ENCODE results near the gene NTRK2.
"Not testable (repeated sequence)": the region's sequence is repeated elsewhere in the genome, so short reads cannot be mapped to it uniquely, and the experiment has no call there.

NTRK2 gene

DNA sequence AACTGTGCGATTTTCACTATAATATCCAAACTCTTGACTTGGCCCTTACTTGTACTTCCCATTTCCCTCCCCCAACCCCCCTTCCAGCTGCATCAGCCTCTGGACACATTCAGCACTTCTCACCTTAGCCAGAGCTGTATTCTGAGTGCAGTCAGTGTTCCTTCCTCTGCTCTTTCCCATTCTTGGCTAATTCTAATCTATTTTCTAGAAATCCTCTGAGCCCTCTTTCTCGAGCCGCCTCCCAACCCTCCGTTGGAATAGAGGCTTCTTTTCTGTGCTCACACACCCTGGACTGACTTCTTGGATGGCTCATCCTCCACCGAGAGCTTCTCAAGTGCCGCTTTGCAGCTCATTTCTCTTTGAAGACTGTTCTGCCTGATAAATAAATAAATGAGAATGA lies 188.8 kb downstream of the NTRK2 start:
- no peak for DNase-seq

DNA sequence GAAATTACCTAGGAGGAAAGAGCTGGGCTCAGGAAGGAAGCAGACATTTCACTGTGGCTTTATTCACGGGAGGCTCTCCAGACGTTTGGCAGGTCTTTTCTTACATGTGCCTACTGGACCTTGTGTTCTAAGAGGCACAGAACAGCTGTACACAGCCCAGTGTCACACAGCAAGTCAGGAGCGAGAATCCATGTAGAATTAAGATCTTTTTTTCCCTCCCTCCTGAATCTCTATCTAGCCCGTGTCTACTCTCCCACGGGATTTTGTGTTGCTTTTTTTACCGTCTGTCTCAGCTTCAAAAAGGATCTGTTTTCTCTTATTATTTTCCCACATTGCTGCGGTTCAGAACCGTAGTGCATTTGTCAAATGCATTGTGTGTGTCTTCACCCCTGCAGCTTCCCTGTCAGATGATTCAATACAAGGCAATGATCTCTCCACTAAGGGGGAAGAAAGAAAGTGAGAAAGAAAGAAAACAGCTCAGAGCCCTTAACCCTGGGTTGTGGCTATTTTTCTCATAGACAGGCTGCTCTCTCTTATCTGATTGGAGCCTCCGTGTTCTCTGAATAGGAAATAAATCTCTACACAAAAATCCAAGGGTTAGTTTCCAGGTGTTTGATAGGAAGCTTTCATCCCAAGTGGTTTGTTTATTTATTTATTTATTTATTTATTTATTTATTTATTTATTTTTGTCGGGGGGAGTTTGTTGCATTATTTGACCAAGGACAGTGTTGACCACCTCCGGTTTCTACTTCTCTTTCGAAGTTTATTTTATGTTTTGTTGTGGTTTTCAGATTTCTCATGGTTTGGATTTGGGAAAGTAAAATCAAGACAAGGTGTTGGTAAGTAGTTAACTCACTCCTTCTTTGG lies 191.0 kb downstream of the NTRK2 start:
- no peak for DNase-seq

GRCh38 chr9:84861455-84861854 lies 191.9 kb downstream of the NTRK2 start:
- no peak for DNase-seq

DNA sequence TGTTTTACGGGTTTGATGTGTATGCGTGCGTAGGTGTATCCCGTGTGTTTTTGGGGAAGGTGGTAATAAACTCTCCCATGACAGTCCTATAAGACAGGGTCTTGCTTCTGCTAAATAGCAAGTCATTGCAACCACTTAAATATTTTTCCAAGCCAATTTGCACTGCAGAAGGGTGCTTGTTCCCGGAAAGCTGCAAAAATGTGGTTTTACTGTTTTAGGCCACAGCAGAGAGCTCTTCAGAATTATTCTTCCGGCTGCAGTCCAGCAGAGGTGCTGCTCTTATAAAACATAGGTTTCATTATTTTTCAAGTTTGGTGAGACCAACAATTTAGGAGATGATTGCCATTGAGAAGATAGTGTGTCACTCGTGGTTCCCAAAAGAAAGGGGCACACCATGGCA lies 192.8 kb downstream of the NTRK2 start:
- no peak for DNase-seq

GRCh38 chr9:84862810-84863287 lies 193.3 kb downstream of the NTRK2 start:
- DNase-seq, result no peak

DNA sequence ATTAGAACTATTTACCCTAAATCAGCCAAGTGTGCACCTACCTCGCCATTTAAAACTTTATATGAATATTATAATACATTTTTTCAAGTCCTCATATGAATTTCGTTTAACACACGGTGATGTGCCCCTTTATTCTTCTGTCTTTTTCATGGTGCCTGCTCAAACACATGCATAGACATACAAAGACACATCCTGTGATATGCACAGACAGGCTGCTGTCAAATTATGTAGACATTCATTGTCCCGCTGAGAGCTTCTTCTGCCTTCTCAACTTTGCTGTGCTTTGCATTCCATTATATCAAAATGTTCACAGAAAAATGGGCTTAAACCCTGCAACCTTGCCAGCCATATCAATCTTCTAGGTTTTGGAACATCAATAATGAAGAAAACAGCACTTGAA lies 193.8 kb downstream of the NTRK2 start:
- no peak for DNase-seq

DNA sequence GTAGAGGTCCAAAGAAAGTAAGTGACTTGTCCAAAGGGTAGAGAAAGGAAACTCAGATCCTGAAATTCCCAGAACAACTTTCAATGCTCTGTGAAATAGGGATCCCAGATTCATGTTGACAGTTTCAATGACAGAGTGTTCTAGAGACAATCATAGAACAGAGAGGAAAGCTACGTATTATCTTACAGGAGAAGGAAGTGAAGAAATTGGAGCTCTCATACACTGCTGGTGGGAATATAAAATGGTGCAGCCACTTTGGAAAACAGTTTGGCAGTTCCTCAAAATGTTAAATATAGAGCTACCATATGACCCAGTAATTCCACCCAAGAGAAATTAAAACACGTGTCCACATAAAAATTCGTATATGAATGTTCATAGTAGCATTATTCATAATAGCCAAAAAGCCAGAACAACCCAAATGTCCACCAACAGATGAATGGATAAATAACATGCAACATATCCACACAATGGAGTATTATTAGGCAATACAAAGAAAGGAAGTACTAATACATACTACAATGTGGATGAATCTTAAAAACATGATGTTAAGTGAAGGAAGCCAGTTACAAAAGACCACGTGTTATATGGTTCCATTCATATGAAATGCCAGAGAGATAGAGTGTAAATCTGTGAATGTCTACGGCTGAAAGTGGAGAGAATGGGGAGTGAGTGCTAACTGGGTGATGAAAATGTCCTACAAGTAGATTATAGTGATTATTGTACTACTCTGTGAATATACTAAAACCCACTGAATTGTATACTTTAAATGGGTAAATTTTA lies 197.1 kb downstream of the NTRK2 start:
- DNase-seq, result no peak

- no peak for DNase-seq
Observed at GRCh38 chr9:84867186-84867585, 197.7 kb downstream of the NTRK2 start.

- no peak for DNase-seq
Observed at GRCh38 chr9:84869091-84869490, 199.6 kb downstream of the NTRK2 start.

GRCh38 chr9:84871983-84872382 lies 202.5 kb downstream of the NTRK2 start:
- DNase-seq, result no peak

- no peak for DNase-seq
Observed at GRCh38 chr9:84874022-84874421, 204.5 kb downstream of the NTRK2 start.

DNA sequence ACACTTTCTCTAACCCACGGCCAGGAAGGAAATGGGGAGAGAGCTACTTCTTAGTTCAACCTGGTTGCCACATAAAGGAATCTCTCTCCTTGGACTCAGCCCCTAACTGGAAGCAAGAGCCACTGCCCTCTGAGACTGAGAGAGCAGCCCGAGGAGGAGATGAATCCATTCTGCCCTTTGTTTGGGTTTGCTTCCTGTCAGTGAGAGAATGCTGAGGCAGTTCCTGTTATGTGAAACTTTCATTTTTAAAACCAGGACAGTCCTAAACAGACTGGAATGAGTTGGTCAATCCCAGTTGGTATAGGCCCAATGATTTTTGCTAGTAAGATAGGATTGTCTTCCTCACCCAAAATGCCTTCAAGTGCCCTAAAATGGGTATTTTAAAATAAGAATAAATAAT lies 205.1 kb downstream of the NTRK2 start:
- no peak for DNase-seq

DNA sequence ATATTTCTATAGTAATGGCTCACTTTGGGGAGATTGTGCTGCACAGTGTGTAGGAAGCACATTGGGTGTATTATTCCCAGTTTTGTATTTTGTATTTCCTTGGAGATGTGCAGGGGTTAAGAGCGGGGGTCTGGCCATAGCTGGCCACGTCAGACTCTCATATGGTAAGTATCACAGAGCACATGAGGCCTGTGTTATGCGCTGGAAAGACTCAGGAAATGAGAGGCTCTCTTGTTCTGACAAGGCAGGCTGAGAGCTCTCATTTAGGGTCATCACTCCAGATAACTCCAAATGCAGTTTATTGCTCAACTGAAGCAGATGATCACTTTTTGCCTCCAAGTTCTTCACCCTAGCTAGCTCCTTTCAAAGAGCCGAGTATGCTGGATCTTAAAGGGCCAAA lies 205.7 kb downstream of the NTRK2 start:
- DNase-seq, result no peak

GRCh38 chr9:84879631-84880030 lies 210.1 kb downstream of the NTRK2 start:
- DNase-seq, result no peak

DNA sequence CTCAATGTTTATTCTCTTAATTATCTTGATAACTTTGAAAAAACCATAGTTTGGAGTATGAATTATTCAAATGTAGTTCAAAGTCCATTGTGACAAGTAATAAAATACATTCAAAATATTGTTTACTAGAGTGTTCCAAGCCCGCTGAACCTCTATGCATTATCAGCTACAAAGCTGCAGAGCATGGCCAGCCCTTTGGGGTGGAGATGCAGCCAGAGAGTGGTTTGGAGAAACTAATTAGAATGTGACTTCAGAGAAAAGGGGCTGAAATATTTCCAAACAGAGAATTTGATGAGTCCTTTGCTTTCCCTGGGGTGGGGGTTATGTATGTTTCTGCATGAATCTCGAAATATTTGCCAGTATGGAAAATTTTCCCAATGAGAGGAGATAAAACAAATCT lies 211.3 kb downstream of the NTRK2 start:
- DNase-seq, result no peak

- DNase-seq, result no peak
Observed at GRCh38 chr9:84886866-84887265, 217.3 kb downstream of the NTRK2 start.

GRCh38 chr9:84891924-84892323 lies 222.4 kb downstream of the NTRK2 start:
- no peak for DNase-seq

DNA sequence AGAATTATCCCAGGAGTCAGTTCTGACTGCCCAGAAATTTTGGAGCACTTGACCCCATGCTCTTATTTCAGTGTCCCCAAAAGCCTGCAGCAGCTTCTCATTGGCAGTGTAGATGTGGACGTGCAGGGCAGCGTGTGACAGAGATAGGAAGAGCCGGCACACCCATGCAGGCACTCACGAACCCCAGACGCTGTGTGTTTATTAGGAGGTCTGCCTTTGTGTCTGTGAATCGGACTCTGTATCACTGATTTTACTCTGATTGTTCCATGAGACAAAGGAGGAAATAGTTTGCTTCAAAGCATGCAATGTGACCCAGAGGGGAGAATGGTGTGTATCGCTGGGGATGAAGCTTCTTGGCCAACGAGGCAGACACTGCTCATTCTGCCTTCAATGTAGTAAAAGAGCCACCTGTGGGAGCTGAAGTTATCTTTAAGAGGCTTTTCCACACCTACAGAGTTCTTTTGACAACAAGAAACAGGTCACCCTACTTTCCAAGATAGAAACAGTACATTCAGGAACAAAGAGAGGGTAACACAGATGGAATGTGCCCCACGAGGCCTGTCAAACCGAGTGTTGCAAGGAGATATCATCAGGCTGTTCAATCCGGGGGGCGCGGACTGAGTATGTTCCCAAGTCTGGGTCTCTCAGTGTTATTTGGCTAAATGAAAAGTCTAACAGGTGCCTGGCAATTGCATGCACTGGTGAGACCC lies 224.0 kb downstream of the NTRK2 start:
- no peak for DNase-seq

GRCh38 chr9:84894859-84895258 lies 225.3 kb downstream of the NTRK2 start:
- DNase-seq, result no peak

GRCh38 chr9:84897362-84898094 lies 228.0 kb downstream of the NTRK2 start:
- DNase-seq, result no peak

DNA sequence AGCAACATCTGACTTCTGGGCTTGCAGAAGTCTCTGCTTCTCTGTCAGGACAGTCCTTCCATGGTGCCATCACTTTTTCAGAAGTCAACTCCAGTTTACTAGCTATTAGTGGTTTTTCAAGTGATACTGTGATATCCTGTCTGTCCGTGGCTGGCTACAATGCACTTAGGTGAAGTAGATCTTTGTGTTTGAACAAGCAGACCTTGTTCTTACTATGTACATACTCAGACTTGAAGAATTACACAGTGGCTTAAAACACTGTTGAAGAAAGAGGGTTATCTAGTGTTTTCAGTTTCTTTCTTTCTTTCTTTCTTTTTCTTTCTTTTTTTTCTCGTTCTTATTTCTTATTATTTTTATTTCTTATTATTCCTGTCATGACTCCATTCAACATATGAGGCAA lies 228.7 kb downstream of the NTRK2 start:
- no peak for DNase-seq

DNA sequence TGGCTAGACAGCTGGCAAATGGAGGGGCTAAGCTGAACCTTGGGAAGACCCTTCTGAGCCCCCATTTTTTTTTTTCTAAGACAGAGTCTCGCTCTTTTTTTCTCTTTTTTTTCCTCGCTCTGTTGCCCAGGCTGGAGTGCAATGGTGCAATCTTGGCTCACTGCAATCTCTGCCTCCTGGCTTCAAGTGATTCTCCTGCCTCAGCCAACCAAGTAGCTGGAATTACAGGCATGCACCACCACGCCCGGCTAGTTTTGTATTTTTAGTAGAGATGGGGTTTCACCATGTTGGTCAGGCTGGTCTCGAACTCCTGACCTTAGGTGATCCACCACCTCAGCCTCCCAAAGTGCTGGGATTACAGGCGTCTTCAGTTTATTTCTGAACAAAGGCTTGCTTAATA lies 229.1 kb downstream of the NTRK2 start:
- not testable (repeated sequence) for DNase-seq

DNA sequence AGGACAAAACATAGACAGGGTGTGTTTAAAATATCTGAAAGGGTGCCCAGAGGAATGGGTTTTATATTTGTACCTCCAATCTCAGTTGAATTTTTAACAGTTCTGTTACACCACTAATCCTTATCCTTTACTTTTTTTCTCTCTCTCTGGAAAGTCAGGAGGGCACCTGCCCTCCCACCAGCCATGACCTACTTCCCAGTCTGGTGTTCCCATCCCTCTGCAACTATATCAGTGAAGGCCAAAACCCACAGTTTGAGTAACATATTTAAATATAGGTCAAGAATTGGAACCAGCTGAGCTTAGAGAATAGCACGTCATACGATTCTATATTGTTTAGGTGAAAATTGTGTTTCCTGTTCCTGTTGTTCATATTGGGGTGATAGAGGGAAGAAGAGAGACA lies 229.8 kb downstream of the NTRK2 start:
- no peak for DNase-seq
